Measurements from ENCODE around the gene ADCYAP1R1.

DNA sequence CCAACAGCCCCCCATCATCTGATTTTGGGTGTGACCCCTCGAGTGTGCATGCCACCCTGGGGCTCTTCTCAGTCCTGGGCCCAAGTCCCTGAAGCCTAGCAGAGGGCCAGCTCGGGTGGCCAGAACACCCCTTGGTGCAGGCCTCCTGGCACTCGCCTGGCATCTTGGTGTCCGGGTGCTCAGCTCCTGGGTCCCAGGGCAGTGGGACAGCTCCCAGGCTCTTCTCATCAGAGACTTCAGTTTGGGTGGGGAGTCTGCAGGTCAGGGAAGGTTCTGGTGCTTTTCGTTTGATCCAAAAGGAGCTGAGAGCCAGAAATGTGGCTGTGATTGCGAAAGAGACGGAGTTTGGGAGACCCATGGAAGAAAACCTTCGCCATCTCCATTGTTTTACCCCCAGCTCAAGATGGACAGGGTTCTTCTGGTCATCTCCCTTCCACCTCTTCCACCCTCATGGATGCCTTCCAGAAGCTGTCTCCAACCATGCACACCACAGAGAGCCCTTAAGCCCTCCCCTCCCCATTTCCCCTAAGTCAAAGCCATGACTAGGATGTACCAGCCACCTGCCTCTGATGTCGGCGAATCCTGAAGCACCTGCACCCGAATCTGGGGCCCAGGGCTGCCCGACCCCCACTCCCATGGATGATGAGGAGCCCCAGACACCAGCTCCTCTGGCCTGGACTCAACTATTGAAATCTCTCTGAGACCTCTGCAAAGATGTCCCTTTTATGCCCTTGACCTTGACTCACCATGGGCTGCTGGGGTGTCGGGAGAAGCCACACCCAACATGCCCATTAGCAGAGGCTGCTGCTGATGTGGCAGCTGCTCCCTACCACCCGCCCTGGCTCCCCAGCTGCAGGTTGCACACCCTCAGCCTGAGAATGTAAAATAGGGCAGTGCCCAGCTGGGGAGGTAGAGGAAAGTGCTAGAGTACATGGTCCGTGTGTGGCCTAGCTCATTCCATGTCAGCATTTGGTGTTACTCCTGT lies 55.3 kb downstream of the ADCYAP1R1 start:
- TF ChIP-seq, protein P1, sequence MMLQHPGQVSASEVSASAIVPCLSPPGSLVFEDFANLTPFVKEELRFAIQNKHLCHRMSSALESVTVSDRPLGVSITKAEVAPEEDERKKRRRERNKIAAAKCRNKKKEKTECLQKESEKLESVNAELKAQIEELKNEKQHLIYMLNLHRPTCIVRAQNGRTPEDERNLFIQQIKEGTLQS (IDR thresholded peaks at IDR 0.05; ENCODE audit: insufficient read depth, low read depth, low read length) = no peak
- TF ChIP-seq EZH2 (IDR thresholded peaks at IDR 0.05; ENCODE audit: low read depth, low read length, severe bottlenecking) = no peak
